AG04449 (cell line): Measurements from ENCODE around the gene CD46.

Source experiments
- CTCF ChIA-PET: fragments of 350-600 bp; formaldehyde crosslinking; extraction: SDS; loops from one replicate; lab custom pipeline; 2021; ENCODE audit warnings: antibody characterized with exemption; lab: Yijun Ruan, JAX
- POLR2A ChIA-PET: fragments of 400-600, 350-600 bp; formaldehyde crosslinking; extraction: SDS; loops from one replicate; lab custom pipeline; 2020; ENCODE audit warnings: antibody characterized with exemption, inconsistent platforms; lab: Yijun Ruan, JAX
- DNase-seq: peaks from one replicate; pipeline ENCODE4 v3.0.0-alpha.2; 2010; ENCODE audit warnings: low read depth, low spot score
- H3K4me3 ChIP-seq: 2 replicates; pipeline ENCODE4 v1.5.1; 2011; ENCODE audit warnings: low read depth, mild to moderate bottlenecking, control low read depth, low read length
- CTCF ChIP-seq: IDR thresholded peaks from one replicate; pipeline ENCODE4 v1.5.1; 2011; ENCODE audit warnings: mild to moderate bottlenecking, moderate library complexity, low read length, control low read depth, inconsistent platforms; ENCODE audit not compliant: insufficient read depth; ENCODE audit errors: missing control alignments

CD46 gene

GRCh38 chr1:207823880-207824566 is 72.2 kb downstream of the CD46 start:
- peak; percentile 70 for TF ChIP-seq CTCF
- POLR2A ChIA-PET, result no interaction called here
- CTCF ChIA-PET, result interaction anchor here (0.8 to 26.9 kb wide), 15 partner anchors 10 to 172 kb away, joined by 3 to 547 read pairs (median 5); no protein-coding TSS in a partner anchor
- peak overlapping the region; percentile 20; the same call in 1 of the 2 replicates for H3K4me3 ChIP-seq
- DNase-seq, result peak; percentile 97

- CTCF ChIA-PET, result interaction anchor here (0.8 to 26.9 kb wide), 13 partner anchors 10 to 171 kb away, joined by 3 to 547 read pairs (median 7); no protein-coding TSS in a partner anchor
- DNase-seq, result no peak
- TF ChIP-seq CTCF, result no peak
- POLR2A ChIA-PET, result no interaction called here
- H3K4me3 ChIP-seq, result no peak overlapping the region
Observed at GRCh38 chr1:207824691-207825408, 73.0 kb downstream of the CD46 start.

GRCh38 chr1:207825409-207825695 is 73.5 kb downstream of the CD46 start:
- POLR2A ChIA-PET, result no interaction called here

GRCh38 chr1:207825719-207826556 is 74.1 kb downstream of the CD46 start:
- POLR2A ChIA-PET, result no interaction called here
- CTCF ChIA-PET, result interaction anchor here (1.4 to 26.9 kb wide), 6 partner anchors 10 to 138 kb away, joined by 6 to 547 read pairs (median 39); no protein-coding TSS in a partner anchor
- DNase-seq, result no peak
- no peak for TF ChIP-seq CTCF
- H3K4me3 ChIP-seq, result no peak overlapping the region

More at GRCh38 chr1:207825409-207825695, 73.5 kb downstream of the CD46 start:
- no peak for TF ChIP-seq CTCF
- no peak overlapping the region for H3K4me3 ChIP-seq
- CTCF ChIA-PET, result interaction anchor here (2.7 to 26.9 kb wide), 3 partner anchors 15 to 59 kb away, joined by 10 to 547 read pairs (median 78); no protein-coding TSS in a partner anchor
- DNase-seq, result no peak

GRCh38 chr1:207826557-207827487 is 75.0 kb downstream of the CD46 start:
- DNase-seq, result no peak
- CTCF ChIA-PET, result interaction anchor here (0.8 to 26.9 kb wide), 8 partner anchors 8 to 137 kb away, joined by 3 to 547 read pairs (median 10); no protein-coding TSS in a partner anchor
- POLR2A ChIA-PET, result interaction anchor here (0.6 kb wide), 1 partner anchor 35 kb away, joined by 5 read pairs; no protein-coding TSS in a partner anchor
- no peak for TF ChIP-seq CTCF
- no peak overlapping the region for H3K4me3 ChIP-seq
